K562 (cell line): ENCODE results near the gene PIMREG. TPM values are rescaled to one million over a fixed set of nuclear protein-coding genes. Genes with fewer than 3 reads are reported as not detected.

ENCODE experiments used
- ATAC-seq: fragments of 200-7000 bp; cut with Tn5 transposase; 3 replicates; pipeline ENCODE4 v1.9.1; 2020; ENCODE audit warnings: moderate library complexity
- BruUV-seq: library from RNA; stranded (reverse); fragments of 400-500 nt; replicated peaks from 2 replicates; lab custom pipeline; 2021; lab: Mats Ljungman, UMichigan
- CTCF ChIA-PET: fragments of 300-600 bp; formaldehyde crosslinking; extraction: SDS; loops from one replicate; lab custom pipeline; 2021; ENCODE audit warnings: low intra/inter-chr PET ratio; lab: Yijun Ruan, JAX
- POLR2A ChIA-PET: fragments of 300-600, 350-650 bp; sonication (Branson Sonifier 250); formaldehyde crosslinking; extraction: SDS; loops from one replicate; lab custom pipeline; 2021; ENCODE audit warnings: antibody characterized with exemption, inconsistent platforms; lab: Yijun Ruan, JAX
- DNase-seq, 4 experiments: peaks; one replicate each; pipeline versions ENCODE4 v3.0.0 to v3.0.0-alpha.2; 2011 to 2018; ENCODE audit warnings: low spot score in 3 of 4, mixed read lengths in 3 of 4; ENCODE audit errors: extremely low read depth in 1 of 4
- FAIRE-seq: peaks from 2 replicates; lab custom pipeline; 2011; peaks lifted over from hg19 to GRCh38; lab: Jason Lieb, UNC
- H2AFZ ChIP-seq: 2 replicates; pipeline ENCODE4 v1.6.0; 2011; ENCODE audit warnings: low read depth, low read length, control low read depth, inconsistent platforms
- H3K27ac ChIP-seq: fragments of 200-600 bp; 3 replicates; pipeline ENCODE4 v1.8.0; 2011; ENCODE audit warnings: low read depth, mild to moderate bottlenecking, control low read depth, inconsistent platforms, low read length, moderate library complexity, mixed read lengths; ENCODE audit errors: extremely low read depth
- H3K27me3 ChIP-seq, 2 experiments: fragments of 300-600 bp in 1 of 2; 2 replicates in 1 of 2; 3 replicates in 1 of 2; pipeline versions ENCODE4 v1.6.0 to v1.8.0; 2011; ENCODE audit warnings: inconsistent platforms in 2 of 2, low read length in 2 of 2, mild to moderate bottlenecking in 1 of 2, mixed read lengths in 1 of 2, moderate library complexity in 1 of 2; ENCODE audit not compliant: control insufficient read depth in 2 of 2, insufficient read depth in 2 of 2
- H3K36me3 ChIP-seq: fragments of 300-600 bp; 3 replicates; pipeline ENCODE4 v1.8.0; 2011; ENCODE audit warnings: mild to moderate bottlenecking, low read length, inconsistent platforms; ENCODE audit not compliant: control insufficient read depth, insufficient read depth
- H3K4me1 ChIP-seq, 2 experiments: fragments of 200-600 bp in 1 of 2; replicated peaks in 1 of 2; 2 replicates in 1 of 2; 3 replicates in 1 of 2; pipeline versions ENCODE4 v1.5.1 to v1.8.0; 2011; ENCODE audit warnings: inconsistent platforms in 2 of 2, low read length in 2 of 2, mild to moderate bottlenecking in 1 of 2, mixed read lengths in 1 of 2, moderate library complexity in 1 of 2; ENCODE audit not compliant: control insufficient read depth in 2 of 2, insufficient read depth in 2 of 2
- H3K4me2 ChIP-seq: 2 replicates; pipeline ENCODE4 v1.6.1; 2011; ENCODE audit warnings: low read length, control low read depth, inconsistent platforms, mixed read lengths; ENCODE audit not compliant: insufficient read depth
- H3K4me3 ChIP-seq: fragments of 200-600 bp; sonication (generic), shearing (Covaris generic); 2 replicates; pipeline ENCODE4 v1.5.1; 2016; ENCODE audit warnings: control low read depth, inconsistent platforms
- H3K79me2 ChIP-seq: fragments of 200-600 bp; 3 replicates; pipeline ENCODE4 v1.8.0; 2011; ENCODE audit warnings: low read length, inconsistent platforms; ENCODE audit not compliant: control insufficient read depth, insufficient read depth
- H3K9ac ChIP-seq, 2 experiments: 2 replicates each; pipeline versions ENCODE4 v1.6.0 to v1.6.1; 2011; ENCODE audit warnings: low read depth in 2 of 2, low read length in 2 of 2, control low read depth in 1 of 2, inconsistent platforms in 1 of 2, mild to moderate bottlenecking in 1 of 2, mixed read lengths in 1 of 2; ENCODE audit not compliant: insufficient read depth in 1 of 2
- H3K9me1 ChIP-seq: one replicate; pipeline ENCODE4 v1.6.0; 2011; ENCODE audit warnings: inconsistent platforms, mild to moderate bottlenecking, low read length, moderate library complexity; ENCODE audit not compliant: control insufficient read depth, insufficient read depth
- H3K9me3 ChIP-seq: replicated peaks from 2 replicates; pipeline ENCODE4 v1.5.1; 2011; ENCODE audit warnings: low read depth, low read length, inconsistent platforms; ENCODE audit not compliant: control insufficient read depth, insufficient read depth
- H4K20me1 ChIP-seq: replicated peaks from 2 replicates; pipeline ENCODE4 v1.6.1; 2011; ENCODE audit warnings: low read length, inconsistent platforms, mixed read lengths; ENCODE audit not compliant: control insufficient read depth, insufficient read depth
- GTF2E2 ChIP-seq: fragments of 200-800 bp; sonication (Bioruptor generic); IDR thresholded peaks from 2 replicates; pipeline ENCODE4 v1.6.1; 2016; ENCODE audit warnings: missing genetic modification characterization, missing compliant biosample characterization
- PCBP1 ChIP-seq: fragments of 200-400 bp; formaldehyde crosslinking; IDR thresholded peaks from 2 replicates; pipeline ENCODE4 v1.6.1; 2018; ENCODE audit warnings: mild to moderate bottlenecking, low read depth, low read length; ENCODE audit not compliant: poor library complexity, severe bottlenecking
- TARDBP ChIP-seq: fragments of 450-650 bp; IDR thresholded peaks from 2 replicates; pipeline ENCODE4 v1.6.1; 2016
- ZBTB40 ChIP-seq, 2 experiments: fragments of 450-650 bp in 1 of 2; sonication (generic) in 1 of 2; formaldehyde crosslinking in 1 of 2; IDR thresholded peaks; 2 replicates each; pipeline versions ENCODE4 v1.7.1 to v1.9.0; 2016 to 2022; ENCODE audit warnings: inconsistent platforms in 1 of 2, mild to moderate bottlenecking in 1 of 2, missing genetic modification reagents in 1 of 2
- WGBS: fragments of 100-300 bp; shearing (Covaris generic); methylation state at CpG from one replicate; pipeline ENCODE4 v1.1.6; 2016; ENCODE audit warnings: low coverage, mixed read lengths; ENCODE audit not compliant: insufficient coverage; ENCODE audit errors: missing lambda C conversion rate; 5-methylcytosine and 5-hydroxymethylcytosine counted together
- in situ Hi-C: fragments of 300-500 bp; cut with MboI; formaldehyde crosslinking; loops from 4 replicates; pipeline ENCODE4 v1.15.0; 2018; ENCODE audit warnings: inconsistent platforms, mixed read lengths
- intact Hi-C: fragments of 100-400 bp; cut with micrococcal nuclease; formaldehyde crosslinking; loops from 2 replicates; pipeline ENCODE4 v1.14.2; 2022
- polyA plus RNA-seq, 8 experiments: library from polyadenylated mRNA; depleted of rRNA in 4 of 8; stranded (reverse) in 5 of 8; unstranded in 3 of 8; fragments of >200 nt; fragmentation: Nextera tagmentation in 2 of 8; fragmentation: Illumina TruSeq in 1 of 8; extraction: Ambion mirVana in 2 of 8; extraction: Trizol in 1 of 8; gene quantifications; 2 replicates each; pipeline versions ENCODE4 v1.2.1 to v1.2.3, GENCODE V29; 2011 to 2014; ENCODE audit warnings: inconsistent platforms in 1 of 8, missing spikeins in 1 of 8
- total RNA-seq, 7 experiments: library from RNA; depleted of rRNA in 6 of 7; stranded (reverse); fragments of >200 nt in 6 of 7; fragmentation: Illumina TruSeq in 2 of 7; extraction: Trizol in 2 of 7; gene quantifications; 2 replicates each; pipeline versions ENCODE4 v1.2.1 to v1.2.3, GENCODE V29; 2011 to 2021; ENCODE audit warnings: low replicate concordance in 1 of 7

The PIMREG gene
- total and polyA plus RNA-seq, 9 of the 15 experiments (the other 6 are each of a cell fraction or from before 2014, with no cell fraction given): 1.1 to 16.7 (median 9.4) TPM

DNA sequence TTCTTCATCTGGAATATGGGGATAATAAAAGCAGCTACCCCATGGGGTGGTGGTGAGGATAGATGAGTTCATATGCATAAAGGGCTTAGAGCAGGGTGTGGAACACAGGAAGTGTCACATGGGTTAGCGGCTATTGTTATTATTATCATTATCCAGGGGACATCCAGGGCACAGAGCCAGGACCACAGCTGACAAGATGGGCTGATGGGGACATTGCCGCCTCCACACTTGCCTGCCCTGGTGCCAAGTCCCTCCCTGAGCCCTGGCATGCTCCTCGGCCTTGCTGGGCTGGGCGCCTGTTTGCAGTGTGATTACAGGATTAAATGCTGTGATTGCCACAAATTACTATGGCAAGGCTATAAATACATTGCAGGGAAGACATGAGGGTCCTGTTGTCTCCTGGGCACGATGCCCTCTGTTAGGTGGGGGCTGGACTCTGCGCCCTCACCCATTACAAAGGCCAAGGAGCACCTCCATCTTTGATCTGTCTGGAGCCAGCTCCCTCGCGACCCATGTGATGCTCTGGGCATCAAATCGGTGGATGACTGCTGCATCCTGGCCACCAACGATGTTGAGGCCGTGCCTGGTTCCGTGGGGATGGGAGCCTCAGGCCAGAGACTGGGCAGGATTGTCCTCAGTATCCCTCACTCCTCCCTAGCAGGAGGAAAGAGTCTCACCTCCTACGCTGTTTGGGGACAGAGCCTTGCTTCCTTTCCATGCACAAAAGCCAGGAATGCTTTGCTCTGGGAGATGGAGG is 43.2 kb downstream of the PIMREG start:
- no peak for ATAC-seq
- H3K36me3 ChIP-seq: no peaks in the 10 kb centered on the region

More for the DNA sequence above, 43.2 kb downstream of the PIMREG start:
- Histone ChIP-seq H3K4me1 (no peaks in the 10 kb centered on the region), H3K79me2 (no peaks in the 10 kb centered on the region), H3K9ac (no peak overlapping the region), H3K9me3 (no peaks in the 10 kb centered on the region), H2AFZ (no peak overlapping the region), H3K27me3 (peaks cover 8 to 43% of the 10 kb centered on the region in 2 experiments; a peak in 3 of 5 replicates), H3K9me1 (no peaks in the 10 kb centered on the region), H3K4me2 (no peak overlapping the region), H3K27ac (no peak overlapping the region), H4K20me1 (no peaks in the 10 kb centered on the region), H3K4me3 (no peak overlapping the region)
- ChIA-PET CTCF (no interaction called here), POLR2A (interaction anchor here (0.6 kb wide), 1 partner anchor 27 kb away, joined by 4 read pairs; no protein-coding TSS in a partner anchor)
- FAIRE-seq (no peak), DNase-seq (no peak)
- intact Hi-C loops (no loop called here), in situ Hi-C loops (no loop called here)
- TF ChIP-seq GTF2E2: no peak
- no peak for TF ChIP-seq TARDBP
- TF ChIP-seq PCBP1: no peak
- TF ChIP-seq ZBTB40 (IDR thresholded peaks at IDR 0.05): no peak
- TF ChIP-seq ZBTB40 (CRISPR knock-in tag; IDR thresholded peaks at IDR 0.05): no peak
- WGBS: 5% methylated on average over 9 of the region's 13 CpGs
- BruUV-seq: no TSS peak
